B cell (primary cell): ENCODE results near the gene AKT1. TPM values are rescaled to one million over a fixed set of nuclear protein-coding genes. Genes with fewer than 3 reads are reported as not detected.

Experiments
- ATAC-seq: fragments of 200-7000 bp; cut with Tn5 transposase; one replicate; pipeline ENCODE4 v1.10.0; 2021; ENCODE audit warnings: low read depth, mild to moderate bottlenecking, moderate number of reproducible peaks, moderate library complexity
- CTCF ChIA-PET: fragments of 350-600 bp; sonication (Branson Sonifier 250); formaldehyde crosslinking; loops from one replicate; lab custom pipeline; 2021; ENCODE audit warnings: antibody characterized with exemption, inconsistent platforms; lab: Charles Lee
- POLR2A ChIA-PET: fragments of 350-600 bp; sonication (Branson Sonifier 250); formaldehyde crosslinking; loops from one replicate; lab custom pipeline; 2021; ENCODE audit warnings: antibody characterized with exemption; lab: Charles Lee
- DNase-seq: peaks from one replicate; pipeline ENCODE4 v3.0.0; 2013
- H2AFZ ChIP-seq: 2 replicates; pipeline ENCODE4 v1.6.1; 2012; ENCODE audit warnings: mild to moderate bottlenecking, low read depth, low read length; ENCODE audit not compliant: insufficient read depth, poor library complexity, severe bottlenecking
- H3K27ac ChIP-seq, 2 donors: 1 replicate in 1 of 2; 2 replicates in 1 of 2; pipeline ENCODE4 v1.5.1; 2012 to 2013; ENCODE audit warnings: low read length in 2 of 2, mild to moderate bottlenecking in 2 of 2, moderate library complexity in 1 of 2
- H3K27me3 ChIP-seq, 4 experiments: fragments of 200-600 bp in 1 of 4; sonication (generic) in 1 of 4; replicated peaks in 1 of 4; 1 replicate in 2 of 4; 2 replicates in 2 of 4; pipeline versions ENCODE4 v1.6.1 to v1.7.0; 2013 to 2016; ENCODE audit warnings: low read length in 3 of 4, mild to moderate bottlenecking in 2 of 4, mixed read lengths in 1 of 4, moderate library complexity in 1 of 4; ENCODE audit not compliant: insufficient read depth in 4 of 4, control insufficient read depth in 3 of 4; ENCODE audit errors: control extremely low read depth in 1 of 4
- H3K36me3 ChIP-seq, 2 experiments: replicated peaks in 1 of 2; 1 replicate in 1 of 2; 2 replicates in 1 of 2; pipeline versions ENCODE4 v1.6.1 to v1.7.1; 2013; ENCODE audit warnings: low read length in 1 of 2; ENCODE audit not compliant: insufficient read depth in 2 of 2, control insufficient read depth in 1 of 2; ENCODE audit errors: control extremely low read depth in 1 of 2, extremely low read depth in 1 of 2
- H3K4me1 ChIP-seq, 2 donors: fragments of 200-600 bp in 1 of 2; sonication (generic) in 1 of 2; 1 replicate in 1 of 2; 2 replicates in 1 of 2; pipeline versions ENCODE4 v1.5.1 to v1.6.1; 2013 to 2017; ENCODE audit warnings: low read length in 2 of 2; ENCODE audit not compliant: control insufficient read depth in 2 of 2, insufficient read depth in 2 of 2
- H3K4me2 ChIP-seq: replicated peaks from 2 replicates; pipeline ENCODE3; 2012; ENCODE audit warnings: mild to moderate bottlenecking, low read depth, low read length; ENCODE audit not compliant: poor library complexity, severe bottlenecking
- H3K4me3 ChIP-seq, 5 experiments: fragments of 200-600 bp in 1 of 5; sonication (generic) in 1 of 5; 1 replicate in 3 of 5; 2 replicates in 2 of 5; pipeline versions ENCODE4 v1.5.1 to v1.7.0; 2011 to 2016; ENCODE audit warnings: low read length in 4 of 5, mild to moderate bottlenecking in 4 of 5, low read depth in 2 of 5, control low read depth in 1 of 5, moderate library complexity in 1 of 5; ENCODE audit not compliant: insufficient read depth in 1 of 5; ENCODE audit errors: control extremely low read depth in 1 of 5, extremely low read depth in 1 of 5
- H3K79me2 ChIP-seq: fragments of 200-600 bp; sonication (generic); one replicate; pipeline ENCODE4 v1.6.0; 2016; ENCODE audit warnings: low read length; ENCODE audit not compliant: control insufficient read depth, insufficient read depth
- H3K9ac ChIP-seq: fragments of 200-600 bp; sonication (generic); 2 replicates; pipeline ENCODE4 v1.6.1; 2017; ENCODE audit warnings: mild to moderate bottlenecking, low read length, moderate library complexity
- H3K9me3 ChIP-seq, 3 donors: one replicate each; pipeline versions ENCODE4 v1.6.1 to v1.7.1; 2013; ENCODE audit warnings: low read length in 2 of 3; ENCODE audit not compliant: control insufficient read depth in 2 of 3, insufficient read depth in 1 of 3; ENCODE audit errors: control extremely low read depth in 1 of 3
- H4K20me1 ChIP-seq: 2 replicates; pipeline ENCODE4 v1.6.0; 2012; ENCODE audit warnings: mild to moderate bottlenecking, low read length; ENCODE audit not compliant: insufficient read depth, control insufficient read depth, poor library complexity, severe bottlenecking
- H3K27ac Mint-ChIP-seq: one replicate; pipeline ENCODE4 v1.8.0; 2021; ENCODE audit warnings: mixed read lengths
- H3K27me3 Mint-ChIP-seq: one replicate; pipeline ENCODE4 v1.8.0; 2021; ENCODE audit warnings: mixed read lengths
- H3K4me1 Mint-ChIP-seq: one replicate; pipeline ENCODE4 v1.8.0; 2021; ENCODE audit warnings: mixed read lengths
- H3K4me3 Mint-ChIP-seq: one replicate; pipeline ENCODE4 v1.8.0; 2021; ENCODE audit warnings: mixed read lengths
- H3K9me3 Mint-ChIP-seq: one replicate; pipeline ENCODE4 v1.8.0; 2022; ENCODE audit warnings: mixed read lengths; ENCODE audit not compliant: insufficient read depth
- CTCF ChIP-seq: fragments of 200-600 bp; IDR thresholded peaks from one replicate; pipeline ENCODE4 v1.8.0; 2022; ENCODE audit warnings: antibody characterized with exemption, mild to moderate bottlenecking
- EZH2 ChIP-seq: IDR thresholded peaks from 2 replicates; pipeline ENCODE4 v1.6.1; 2012; ENCODE audit warnings: borderline replicate concordance, low read depth, mild to moderate bottlenecking, moderate library complexity, low read length; ENCODE audit not compliant: insufficient read depth, poor library complexity, severe bottlenecking
- WGBS: methylation state at CpG from one replicate; pipeline ENCODE4 v1.1.5; 2013; ENCODE audit warnings: missing lambda C conversion rate; ENCODE audit not compliant: insufficient coverage; 5-methylcytosine and 5-hydroxymethylcytosine counted together
- intact Hi-C: fragments of 100-400 bp; cut with micrococcal nuclease; formaldehyde crosslinking; loops from one replicate; pipeline ENCODE4 v1.10.0; 2022
- polyA plus RNA-seq: library from polyadenylated mRNA; depleted of rRNA; stranded (reverse); fragments of >200 nt; gene quantifications from 2 replicates; pipeline ENCODE4 v1.2.3, GENCODE V29; 2012
- total RNA-seq, 2 donors: library from RNA; stranded (reverse); fragments of 120-200 nt in 1 of 2; gene quantifications; 1 replicate in 1 of 2; 2 replicates in 1 of 2; pipeline versions ENCODE4 v1.2.3 to v1.2.4, GENCODE V29; 2013 to 2022

AKT1 gene
- total and polyA plus RNA-seq, 2 donors (not counting 1 experiment from before 2014, with no cell fraction given) = 71.1 to 90.1 TPM

DNA sequence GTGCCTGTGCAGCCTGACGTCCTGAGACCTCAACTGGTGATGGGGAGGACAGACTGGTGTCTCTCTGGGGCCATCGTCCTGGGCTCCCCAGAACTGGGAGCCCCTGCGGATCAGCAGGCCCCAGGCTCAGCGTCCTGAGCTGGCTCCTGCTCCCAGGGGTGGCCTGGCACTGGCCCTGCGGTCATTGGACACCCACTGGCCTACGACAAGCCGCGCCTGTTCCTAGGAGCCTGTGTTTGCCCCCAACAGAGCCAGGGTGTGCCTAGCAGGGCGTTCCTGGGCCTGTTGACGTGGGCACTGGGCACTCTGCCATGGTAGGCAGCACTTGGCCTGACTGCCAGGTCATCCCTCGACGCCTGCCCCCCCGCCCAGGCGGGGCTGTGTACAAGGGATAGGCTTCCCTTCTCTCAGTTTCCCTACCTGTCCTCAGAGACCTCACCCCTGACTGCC lies 63.2 kb downstream of the AKT1 start:
- no peaks in the 10 kb centered on the region for H3K4me1 Mint-ChIP-seq
- CTCF ChIA-PET = no interaction called here
- intact Hi-C loops = no loop called here
- Histone ChIP-seq H3K79me2 (no peaks in the 10 kb centered on the region), H3K4me3 (no peak overlapping the region), H3K9ac (no peak overlapping the region), H3K4me1 (no peaks in the 10 kb centered on the region), H3K27me3 (peaks cover 0 to 5% (median 1%) of the 10 kb centered on the region in 4 experiments), H3K36me3 (no peaks in the 10 kb centered on the region), H3K4me2 (no peak overlapping the region), H3K9me3 (no peaks in the 10 kb centered on the region), H3K27ac (no peak overlapping the region), H2AFZ (no peak overlapping the region), H4K20me1 (no peaks in the 10 kb centered on the region)
- peaks cover 4% of the 10 kb centered on the region for H3K27me3 Mint-ChIP-seq
- H3K4me3 Mint-ChIP-seq = no peak overlapping the region
- DNase-seq (no peak), ATAC-seq (no peak)
- H3K27ac Mint-ChIP-seq = no peak overlapping the region
- 76% methylated on average over 14 of the region's 14 CpGs for WGBS
- POLR2A ChIA-PET = no interaction called here
- no peak for TF ChIP-seq CTCF
- TF ChIP-seq EZH2 = no peak
- no peaks in the 10 kb centered on the region for H3K9me3 Mint-ChIP-seq

- Histone ChIP-seq H3K27ac (no peak overlapping the region), H3K27me3 (peaks cover 0 to 5% (median 1%) of the 10 kb centered on the region in 4 experiments), H3K9me3 (no peaks in the 10 kb centered on the region), H3K79me2 (no peaks in the 10 kb centered on the region), H3K4me2 (no peak overlapping the region), H4K20me1 (no peaks in the 10 kb centered on the region), H3K4me1 (no peaks in the 10 kb centered on the region), H2AFZ (no peak overlapping the region), H3K4me3 (no peak overlapping the region), H3K9ac (no peak overlapping the region), H3K36me3 (no peaks in the 10 kb centered on the region)
- Mint-ChIP-seq H3K9me3 (no peaks in the 10 kb centered on the region), H3K4me3 (no peak overlapping the region), H3K4me1 (no peaks in the 10 kb centered on the region), H3K27ac (no peak overlapping the region), H3K27me3 (peaks cover 8% of the 10 kb centered on the region)
- DNase-seq (no peak), ATAC-seq (no peak)
- POLR2A ChIA-PET = interaction anchor here (0.6 kb wide), 1 partner anchor 53 kb away, joined by 3 read pairs; no protein-coding TSS in a partner anchor
- CTCF ChIA-PET = no interaction called here
- intact Hi-C loops = no loop called here
- TF ChIP-seq CTCF (no peak), EZH2 (no peak)
- WGBS = 90% methylated on average over 17 of the region's 18 CpGs
Measured at GRCh38 chr14:104731320-104732294, 63.9 kb downstream of the AKT1 start.
